ENCODE results near the gene SRXN1.

SRXN1 gene

GRCh38 chr20:602111-602970, 50.7 kb downstream of the SRXN1 start:
- no peak for DNase-seq

GRCh38 chr20:600736-601135, 52.3 kb downstream of the SRXN1 start:
- no peak for DNase-seq

GRCh38 chr20:600141-600540, 52.9 kb downstream of the SRXN1 start:
- DNase-seq: no peak

DNA sequence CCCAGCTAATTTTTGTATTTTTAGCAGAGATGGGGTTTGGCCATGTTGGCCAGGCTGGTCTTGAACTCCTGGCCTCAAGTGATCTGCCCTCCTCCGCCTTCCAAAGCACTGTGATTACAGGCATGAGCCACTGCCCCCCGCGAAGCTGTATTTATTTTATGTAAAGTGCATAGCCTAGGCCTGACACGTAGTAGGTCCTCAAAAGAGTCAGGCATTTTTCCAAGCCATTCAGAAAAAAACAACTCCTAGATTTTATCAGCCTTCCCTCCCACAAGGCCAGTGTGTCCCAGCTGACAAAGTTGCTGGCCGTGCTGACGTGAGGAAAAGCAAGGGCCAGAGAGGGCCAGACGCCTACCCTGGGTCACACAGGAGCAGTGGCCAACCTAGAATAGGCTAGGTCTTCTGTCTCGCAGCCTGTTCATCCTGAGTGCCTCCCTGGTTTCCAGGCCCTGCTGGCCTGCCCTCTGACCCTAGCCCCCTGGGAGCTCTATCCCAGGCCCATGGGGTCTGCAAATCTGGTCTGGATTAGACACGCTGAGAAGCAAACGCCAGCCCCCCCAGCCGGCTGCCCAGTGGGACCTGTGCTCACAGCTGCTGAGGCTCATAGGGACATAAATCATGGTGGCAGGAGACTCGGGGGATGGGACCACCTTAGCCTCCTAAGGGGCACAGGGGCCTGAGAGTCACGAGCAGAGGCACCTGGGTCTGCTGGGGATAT, 54.7 kb downstream of the SRXN1 start:
- no peak for DNase-seq

DNA sequence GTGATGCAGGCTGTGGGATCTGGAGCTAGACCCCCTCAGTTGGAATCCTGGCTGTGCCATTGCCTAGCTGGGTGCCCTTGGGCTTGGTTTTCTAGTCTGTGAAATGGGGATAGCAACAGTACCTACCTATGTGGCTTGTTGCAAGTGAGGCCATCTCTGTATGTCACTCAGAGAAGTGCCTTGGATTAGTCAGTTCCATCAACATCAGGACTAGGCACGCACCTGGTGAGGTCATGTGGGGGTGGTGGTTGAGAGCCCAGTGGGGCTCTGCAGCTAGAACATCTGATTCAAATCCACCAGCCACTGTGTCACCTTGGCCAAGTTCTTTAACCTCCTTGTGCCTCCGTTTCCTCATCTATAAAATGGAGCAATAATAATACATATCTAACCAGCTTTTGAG, 55.4 kb downstream of the SRXN1 start:
- DNase-seq: no peak
